Activated CD4-positive, CD25-positive, alpha-beta regulatory T cell treated with anti-CD3 and anti-CD28 coated beads, Interleukin-2, amount 50 U/mL, for 16 hours (primary cell): Measurements from ENCODE around the gene EGLN1.

Experiments used
- DNase-seq: peaks from one replicate; pipeline ENCODE4 v3.0.0-alpha.2; 2020; ENCODE audit warnings: low read depth, low spot score

Gene EGLN1

GRCh38 chr1:231334079-231334666 lies 87.9 kb downstream of the EGLN1 start:
- no peak for DNase-seq

- DNase-seq, result no peak
Observed at GRCh38 chr1:231332761-231333160, 89.3 kb downstream of the EGLN1 start.

- DNase-seq, result no peak
Observed at GRCh38 chr1:231329483-231329882, 92.6 kb downstream of the EGLN1 start.

GRCh38 chr1:231327617-231328016 lies 94.5 kb downstream of the EGLN1 start:
- no peak for DNase-seq

GRCh38 chr1:231326248-231326647 lies 95.8 kb downstream of the EGLN1 start:
- DNase-seq, result no peak

GRCh38 chr1:231324660-231325059 lies 97.4 kb downstream of the EGLN1 start:
- DNase-seq, result no peak

GRCh38 chr1:231322880-231323530 lies 99.1 kb downstream of the EGLN1 start:
- DNase-seq, result no peak

GRCh38 chr1:231319080-231319479 lies 103.0 kb downstream of the EGLN1 start:
- DNase-seq, result no peak

GRCh38 chr1:231318568-231318967 lies 103.5 kb downstream of the EGLN1 start:
- DNase-seq, result no peak

GRCh38 chr1:231318015-231318355 lies 104.1 kb downstream of the EGLN1 start:
- DNase-seq, result no peak

- no peak for DNase-seq
Observed at GRCh38 chr1:231317306-231318014, 104.6 kb downstream of the EGLN1 start.

GRCh38 chr1:231315887-231316286 lies 106.2 kb downstream of the EGLN1 start:
- DNase-seq, result no peak
